GM12801 (cell line): ENCODE measurements around the gene FCAMR.

ENCODE experiments used
- TF ChIP-seq, protein P1 (sequence below): IDR thresholded peaks from one replicate; pipeline ENCODE4 v1.5.1; 2011; ENCODE audit warnings: control low read depth; ENCODE audit not compliant: insufficient read length; ENCODE audit errors: extremely low read depth

Gene FCAMR

DNA sequence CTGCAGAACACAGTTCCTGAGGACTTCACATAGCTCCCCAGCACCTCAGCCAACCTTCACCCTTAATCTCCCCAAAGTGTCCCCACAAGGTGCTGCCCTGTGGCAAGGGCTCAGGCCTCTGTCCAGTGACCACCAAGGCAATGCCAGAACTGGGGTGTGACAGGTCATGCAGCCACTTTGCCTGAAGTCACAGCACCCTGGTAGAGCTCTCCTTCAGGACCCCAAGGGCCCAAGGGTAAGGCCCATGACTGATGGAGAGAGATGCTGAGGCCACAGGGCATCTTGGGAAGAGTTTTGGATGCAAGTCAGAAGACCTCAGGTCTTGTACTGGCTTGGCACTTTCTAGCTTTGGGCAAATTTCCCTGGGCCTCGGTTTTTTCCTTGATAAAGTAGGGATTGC lies 47.7 kb downstream of the FCAMR start:
- TF ChIP-seq, protein P1, sequence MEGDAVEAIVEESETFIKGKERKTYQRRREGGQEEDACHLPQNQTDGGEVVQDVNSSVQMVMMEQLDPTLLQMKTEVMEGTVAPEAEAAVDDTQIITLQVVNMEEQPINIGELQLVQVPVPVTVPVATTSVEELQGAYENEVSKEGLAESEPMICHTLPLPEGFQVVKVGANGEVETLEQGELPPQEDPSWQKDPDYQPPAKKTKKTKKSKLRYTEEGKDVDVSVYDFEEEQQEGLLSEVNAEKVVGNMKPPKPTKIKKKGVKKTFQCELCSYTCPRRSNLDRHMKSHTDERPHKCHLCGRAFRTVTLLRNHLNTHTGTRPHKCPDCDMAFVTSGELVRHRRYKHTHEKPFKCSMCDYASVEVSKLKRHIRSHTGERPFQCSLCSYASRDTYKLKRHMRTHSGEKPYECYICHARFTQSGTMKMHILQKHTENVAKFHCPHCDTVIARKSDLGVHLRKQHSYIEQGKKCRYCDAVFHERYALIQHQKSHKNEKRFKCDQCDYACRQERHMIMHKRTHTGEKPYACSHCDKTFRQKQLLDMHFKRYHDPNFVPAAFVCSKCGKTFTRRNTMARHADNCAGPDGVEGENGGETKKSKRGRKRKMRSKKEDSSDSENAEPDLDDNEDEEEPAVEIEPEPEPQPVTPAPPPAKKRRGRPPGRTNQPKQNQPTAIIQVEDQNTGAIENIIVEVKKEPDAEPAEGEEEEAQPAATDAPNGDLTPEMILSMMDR = no peak

DNA sequence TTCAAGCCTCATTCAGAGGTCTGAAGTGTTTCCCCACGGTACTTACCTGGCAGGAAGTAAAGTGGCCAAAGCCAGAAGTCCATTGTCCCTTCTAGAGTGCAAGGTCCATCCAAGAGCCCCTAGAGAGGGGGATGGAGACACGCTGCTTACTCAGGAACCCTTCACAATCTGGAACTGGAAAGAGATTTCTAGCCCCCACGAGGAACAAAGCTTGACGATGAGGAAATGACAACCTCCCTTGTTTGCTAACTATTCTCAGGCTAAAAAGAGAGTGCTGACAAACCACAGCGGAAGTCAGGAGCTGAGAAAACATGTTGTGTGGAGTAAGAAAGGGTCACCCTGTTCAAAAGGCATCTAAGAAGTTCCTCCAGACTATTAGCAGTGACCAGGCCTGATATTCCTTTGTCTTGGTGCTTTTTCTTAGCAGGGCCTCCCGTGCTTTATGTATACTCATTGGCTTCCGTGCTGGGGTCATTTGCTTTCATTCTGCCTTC lies 48.4 kb downstream of the FCAMR start, which contains the start of gene FCMR:
Gene FCMR, minus strand, starts transcription at position 170 of the 494 bp plus-strand sequence. Its CDS starts 87 bp downstream, at position 83.
- TF ChIP-seq, protein P1 = no peak

- TF ChIP-seq, protein P1 = no peak
These were observed 52.2 kb downstream of the FCAMR start for GRCh38 chr1:206918076-206918475.

GRCh38 chr1:206916000-206916709 lies 54.1 kb downstream of the FCAMR start:
- TF ChIP-seq, protein P1 = no peak

DNA sequence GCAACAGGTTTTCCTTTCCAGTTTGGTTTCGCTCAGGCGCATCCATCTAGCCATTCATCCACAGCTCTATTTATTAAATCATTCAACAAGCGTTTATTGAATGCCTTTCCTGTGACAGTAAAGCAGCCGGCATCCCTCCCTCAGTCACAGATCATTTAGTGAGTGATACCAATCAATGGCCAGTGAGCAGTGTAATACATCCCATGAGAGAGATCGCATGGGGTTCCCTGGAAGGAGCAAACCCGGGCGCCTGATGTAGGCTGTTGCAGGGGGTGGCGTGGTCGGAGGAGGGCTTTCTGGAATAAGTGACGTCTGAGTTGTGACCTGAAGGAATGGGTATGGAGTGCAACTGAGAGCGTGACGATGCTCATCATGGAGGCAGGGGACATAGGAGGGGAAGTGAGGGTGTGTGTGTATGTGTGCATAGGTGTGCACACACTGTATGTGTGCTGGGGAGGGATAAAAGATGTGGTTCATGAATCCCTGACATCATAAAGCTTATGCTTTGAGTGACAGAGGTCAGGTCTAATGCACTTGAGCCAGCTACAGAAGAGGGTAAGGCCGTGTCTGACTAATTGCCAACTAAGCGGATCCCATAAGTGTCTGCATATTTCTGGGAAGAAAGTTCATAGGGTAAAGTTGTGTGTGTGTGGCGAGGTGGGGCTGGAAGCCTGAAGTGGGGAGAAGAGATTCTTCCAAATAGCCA lies 55.1 kb downstream of the FCAMR start:
- TF ChIP-seq, protein P1 = no peak

GRCh38 chr1:206913766-206914537 lies 56.3 kb downstream of the FCAMR start:
- TF ChIP-seq, protein P1 = no peak
